ENCODE results near the gene SLC4A2.

Gene SLC4A2

DNA sequence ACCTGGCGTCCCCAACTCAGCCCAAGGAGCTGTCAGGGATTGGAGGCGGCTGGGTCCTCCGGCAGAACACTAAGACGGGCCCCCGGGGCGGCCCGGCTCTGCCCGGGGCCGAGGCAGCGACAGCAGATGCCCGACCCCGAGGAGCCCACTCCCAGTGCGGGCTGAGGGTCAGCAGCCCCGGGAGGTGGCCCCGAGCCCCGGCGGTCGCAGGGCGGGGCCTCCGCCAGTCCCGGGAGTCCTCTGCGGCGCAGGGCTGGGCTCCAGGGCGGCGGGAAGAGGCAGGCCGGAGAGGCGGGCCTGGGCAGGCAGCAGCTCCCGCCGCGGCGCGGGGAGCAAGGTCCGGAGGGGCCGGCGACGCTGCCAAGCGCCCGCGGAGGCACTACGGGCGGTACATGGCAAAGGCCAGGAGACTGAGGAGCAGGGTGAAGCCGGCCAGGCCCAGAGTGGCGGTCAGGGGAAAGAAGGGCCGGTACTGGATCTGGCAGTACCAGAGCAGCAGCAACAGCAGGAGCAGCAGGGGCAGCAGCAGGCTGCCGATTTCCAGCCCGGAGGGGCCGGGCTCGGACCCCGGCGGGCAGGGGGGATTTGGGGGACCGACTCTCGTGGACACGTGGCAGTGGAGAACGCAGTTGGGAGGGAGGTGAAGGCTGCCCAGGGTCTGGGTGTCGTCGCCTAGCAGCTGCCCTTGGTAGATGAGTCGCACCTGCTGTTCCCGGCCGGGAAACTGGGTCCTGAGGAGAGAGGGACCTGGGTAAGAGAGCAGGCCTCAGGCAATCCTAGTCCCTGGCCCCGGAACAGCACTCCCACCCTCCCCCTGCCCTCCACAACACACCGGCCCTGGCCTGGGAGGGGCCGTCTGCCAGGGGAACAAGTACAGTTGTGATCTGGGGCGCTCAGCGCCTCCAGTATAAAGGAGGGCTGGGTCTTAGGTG is 22.0 kb downstream of the SLC4A2 start:
- no peak for DNase-seq

DNA sequence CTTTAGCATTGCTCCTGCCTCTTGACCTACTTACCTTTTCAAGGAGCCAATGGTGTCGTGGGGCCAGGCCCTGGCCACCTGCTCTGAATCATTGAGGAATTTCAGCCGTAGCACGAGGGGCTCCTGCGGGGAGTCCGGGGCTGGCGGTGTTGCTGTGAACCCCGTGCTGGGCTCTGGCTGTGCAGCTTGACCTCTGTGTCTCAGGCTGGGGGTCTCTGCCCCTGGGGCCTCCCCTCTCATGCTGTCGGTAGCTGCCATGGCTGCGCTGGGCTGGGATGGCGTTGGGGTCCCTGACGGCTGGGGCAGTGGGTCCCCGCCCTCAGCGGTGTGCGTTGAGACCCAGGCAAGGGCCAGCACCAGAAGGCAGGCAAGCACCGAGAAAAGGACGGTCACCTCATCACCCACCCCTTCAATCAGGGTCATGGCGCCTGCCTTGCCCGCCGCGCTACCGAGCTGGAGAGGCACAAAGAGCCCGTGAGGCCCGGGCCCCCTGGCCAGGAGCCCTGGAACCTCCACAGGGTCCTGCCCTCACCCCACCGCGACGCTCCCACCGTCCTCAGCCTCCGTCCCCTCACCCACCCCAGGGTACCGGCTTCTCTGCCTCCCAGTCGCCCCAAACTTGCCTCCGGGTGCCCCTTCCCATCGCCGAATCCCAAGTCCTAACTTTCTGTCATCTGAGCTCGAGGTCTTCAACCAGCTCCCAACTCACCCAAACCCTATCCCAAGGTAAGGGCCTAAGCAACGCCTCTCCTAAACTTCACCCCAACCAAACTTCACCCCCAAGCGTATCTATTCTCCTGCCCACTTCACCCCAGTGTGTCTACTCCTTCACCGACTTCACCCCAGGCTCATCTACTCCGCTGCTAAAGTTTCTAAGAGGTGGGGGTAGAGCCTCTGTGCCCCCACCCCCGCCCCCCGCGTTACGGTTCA is 23.0 kb downstream of the SLC4A2 start:
- DNase-seq: no peak

GRCh38 chr7:151083071-151083823 is 23.9 kb downstream of the SLC4A2 start, which contains the start of gene TMUB1:
Gene TMUB1, minus strand, starts transcription at chr7:151083493. Its CDS starts 930 bp downstream, at chr7:151082563.
- peak; percentile 8 for DNase-seq

- DNase-seq: no peak
These were observed 24.4 kb downstream of the SLC4A2 start for GRCh38 chr7:151083824-151084160.

DNA sequence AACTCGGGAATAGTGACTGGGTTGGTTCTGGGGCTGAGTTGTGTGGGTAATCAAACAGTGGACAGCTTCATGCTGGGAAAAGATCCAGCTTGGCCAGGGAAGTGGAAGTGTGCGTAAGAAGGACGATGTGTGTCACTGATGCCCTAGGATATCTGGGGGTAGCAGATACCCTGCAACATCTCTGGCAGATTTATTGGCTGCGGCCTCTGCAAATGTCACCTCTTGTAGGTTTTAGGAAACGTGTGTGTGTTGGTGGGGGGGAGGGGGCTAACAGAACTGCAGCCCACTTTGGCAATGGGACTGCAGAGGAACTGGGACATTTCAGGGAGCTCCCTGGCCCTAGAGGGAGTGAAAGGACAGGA is 25.9 kb downstream of the SLC4A2 start:
- no peak for DNase-seq

GRCh38 chr7:151085691-151086620 is 26.6 kb downstream of the SLC4A2 start, which contains the start of gene AGAP3:
Gene AGAP3, plus strand, starts transcription at chr7:151086475. Its CDS starts 267 bp downstream, at chr7:151086742.
- no peak for DNase-seq

DNA sequence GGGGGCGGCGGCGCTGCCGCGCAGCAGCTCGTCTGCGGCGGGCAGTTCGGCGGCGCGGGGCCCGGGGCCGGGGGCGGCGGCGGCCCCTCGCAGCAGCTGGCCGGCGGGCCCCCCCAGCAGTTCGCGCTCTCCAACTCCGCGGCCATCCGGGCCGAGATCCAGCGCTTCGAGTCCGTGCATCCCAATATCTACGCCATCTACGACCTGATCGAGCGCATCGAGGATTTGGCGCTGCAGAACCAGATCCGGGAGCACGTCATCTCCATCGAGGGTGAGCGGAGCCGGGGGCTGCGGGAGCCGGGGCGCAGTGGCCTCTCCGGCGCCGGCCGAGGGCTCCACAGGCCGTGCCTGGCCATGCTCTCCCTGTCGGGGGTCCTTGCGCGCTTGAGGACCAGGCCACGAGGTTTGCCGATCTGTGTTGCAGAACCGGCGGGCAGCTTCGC is 27.4 kb downstream of the SLC4A2 start:
- DNase-seq: no peak

GRCh38 chr7:151087245-151088018 is 28.0 kb downstream of the SLC4A2 start:
- no peak for DNase-seq

DNA sequence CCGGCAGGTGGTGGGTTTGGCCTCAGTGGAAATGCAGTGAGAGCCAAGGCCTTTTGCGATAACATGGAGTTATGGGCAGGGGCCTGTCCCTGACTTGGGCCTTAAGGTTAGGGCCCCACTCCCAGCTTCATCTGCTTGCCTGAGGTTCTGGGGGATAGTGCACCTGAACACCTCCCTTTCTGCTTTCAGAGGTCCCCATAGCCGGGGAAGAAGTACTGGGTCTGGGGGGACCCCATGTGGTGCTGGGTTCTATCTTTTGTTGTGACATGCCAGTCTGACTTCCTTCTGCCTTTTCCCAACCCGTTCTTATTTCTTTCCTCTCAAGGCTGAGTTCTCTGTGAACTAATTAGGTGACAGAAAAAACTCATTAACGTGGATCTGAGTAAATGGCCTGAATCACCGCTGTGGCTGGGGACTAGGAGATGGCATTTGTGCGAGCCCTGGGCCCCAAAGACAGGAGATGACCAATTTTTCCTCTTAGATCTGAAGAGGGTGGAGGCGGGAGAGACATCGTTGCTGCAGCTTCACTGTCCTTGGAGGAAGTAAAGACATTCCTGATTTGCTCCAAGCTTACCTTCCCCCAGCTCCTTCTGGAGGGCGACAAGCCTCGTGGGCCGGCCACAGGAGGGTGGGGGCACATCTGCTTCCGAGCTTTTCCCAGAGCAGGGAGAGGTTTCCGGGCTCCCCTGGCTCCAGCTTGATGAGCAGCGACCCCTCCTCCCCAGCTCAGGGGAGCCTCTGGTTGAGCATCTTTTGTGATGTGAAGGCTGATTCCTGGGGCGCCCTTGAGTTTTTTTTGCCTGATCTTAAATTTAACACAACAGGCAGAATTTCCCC is 28.8 kb downstream of the SLC4A2 start:
- DNase-seq: no peak

GRCh38 chr7:151088856-151089699 is 29.7 kb downstream of the SLC4A2 start:
- no peak for DNase-seq

DNA sequence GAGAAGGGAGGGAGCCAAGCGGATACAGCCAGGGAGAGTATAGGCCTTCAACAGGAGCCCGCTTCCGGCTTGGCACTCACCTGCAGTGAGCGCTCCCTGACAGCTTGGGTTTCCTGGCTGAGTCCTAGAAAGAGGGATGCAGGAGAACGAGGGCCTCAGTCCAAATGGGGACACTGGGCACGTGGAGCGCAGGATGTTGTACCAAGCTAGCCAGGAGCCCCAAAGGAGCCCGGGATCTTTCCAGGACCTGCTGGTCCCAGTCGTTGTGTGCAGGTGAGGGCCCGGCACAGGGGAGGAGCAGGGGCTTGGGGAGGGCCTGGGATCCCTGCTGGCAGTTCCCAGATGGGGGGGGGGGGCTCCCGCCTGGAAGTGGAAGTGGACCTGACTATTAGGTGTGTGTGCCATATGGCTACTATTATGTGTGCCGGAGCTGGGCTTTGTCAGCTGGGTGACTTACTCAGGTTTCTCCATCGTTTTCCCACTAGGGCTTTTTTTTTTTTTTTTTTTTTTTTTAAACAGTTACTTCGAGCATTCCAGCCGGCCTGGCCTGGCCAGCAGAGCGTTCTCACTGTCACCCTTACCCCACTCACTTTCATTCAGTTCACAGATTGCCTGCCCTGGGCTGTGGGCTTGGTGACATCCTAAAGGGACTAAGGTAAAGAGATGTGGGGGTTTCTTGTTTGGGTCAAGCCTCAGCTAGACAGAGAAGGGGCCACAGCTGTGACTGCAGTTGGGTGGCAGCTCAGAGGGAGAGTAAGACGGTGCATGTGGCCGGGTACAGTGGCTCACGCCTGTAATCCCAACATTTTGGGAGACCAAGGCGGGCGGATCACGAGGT is 30.7 kb downstream of the SLC4A2 start:
- DNase-seq: no peak

- DNase-seq: no peak
These were observed 31.6 kb downstream of the SLC4A2 start for GRCh38 chr7:151091003-151091402.

DNA sequence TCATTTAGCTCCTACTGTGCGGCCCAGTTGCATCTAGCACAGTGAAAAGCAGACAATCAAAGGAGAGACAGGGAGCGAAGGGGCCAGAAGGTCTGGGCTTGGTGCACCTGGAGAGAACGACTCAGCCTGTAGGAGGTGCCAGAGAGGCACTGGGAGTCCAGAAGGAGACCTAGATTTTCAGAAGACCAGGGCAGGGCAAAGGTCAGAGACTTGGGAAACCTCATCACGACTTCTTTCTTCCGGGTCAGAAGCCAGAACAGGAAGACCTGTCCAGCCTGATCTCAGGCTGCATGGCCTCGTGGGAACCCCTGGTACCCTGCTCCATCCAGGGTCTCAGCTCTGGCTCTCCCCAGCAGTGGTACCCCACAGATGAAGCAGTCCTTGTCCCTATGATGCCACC is 32.0 kb downstream of the SLC4A2 start:
- no peak for DNase-seq

DNA sequence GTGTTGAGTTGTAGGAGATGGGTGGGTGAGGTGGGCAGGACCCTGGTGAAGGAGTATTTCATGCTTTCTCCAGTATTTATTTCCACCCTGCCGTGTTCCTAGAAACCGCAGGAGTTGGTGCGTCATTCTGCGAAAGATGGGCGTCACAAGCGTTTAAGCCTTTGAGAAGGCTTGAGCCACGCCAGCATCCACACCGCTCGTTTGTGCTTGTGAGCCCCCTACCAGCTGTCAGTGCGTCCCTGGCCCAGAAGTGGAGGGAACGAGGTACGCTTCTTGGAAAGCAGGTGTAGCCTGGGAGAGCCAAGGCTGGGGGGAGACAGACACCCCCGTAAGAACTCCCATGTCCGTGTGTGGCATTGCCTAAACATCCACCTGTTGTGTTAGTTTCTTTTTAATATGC is 32.6 kb downstream of the SLC4A2 start:
- no peak for DNase-seq

DNA sequence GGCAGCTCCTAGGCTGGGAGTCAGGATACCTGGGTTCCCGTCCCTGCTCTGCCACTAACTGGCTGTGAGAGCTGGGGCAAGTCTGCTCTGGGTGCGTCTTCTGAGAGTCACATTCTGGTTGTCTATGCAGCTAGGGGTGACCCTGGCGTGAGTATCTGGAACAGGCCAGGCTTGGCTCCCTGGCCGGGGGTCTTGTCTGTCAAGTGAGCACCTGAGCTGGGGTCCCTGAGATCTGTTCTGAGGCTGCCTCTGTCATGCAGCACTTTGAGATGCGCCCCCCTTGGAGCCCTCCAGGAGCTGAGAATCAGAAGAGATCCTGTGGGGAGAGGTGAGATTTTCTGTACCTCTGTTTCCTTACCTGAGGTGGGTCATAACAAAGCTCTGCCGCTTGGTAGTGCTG is 34.4 kb downstream of the SLC4A2 start:
- DNase-seq: no peak

GRCh38 chr7:151094675-151095074 is 35.3 kb downstream of the SLC4A2 start:
- no peak for DNase-seq

GRCh38 chr7:151095123-151095797 is 35.9 kb downstream of the SLC4A2 start:
- DNase-seq: no peak
